Keratinocyte (primary cell): ENCODE data around the gene MAN2A2. TPM values are rescaled to one million over a fixed set of nuclear protein-coding genes. Genes with fewer than 3 reads are reported as not detected.

Source experiments
- DNase-seq: peaks from one replicate; pipeline ENCODE4 v3.0.0-alpha.2; 2011; ENCODE audit warnings: low read depth, missing footprints, low spot score
- FAIRE-seq: peaks from 2 replicates; lab custom pipeline; 2011; peaks lifted over from hg19 to GRCh38; lab: Jason Lieb, UNC
- H2AFZ ChIP-seq: 2 replicates; pipeline ENCODE4 v1.6.0; 2012; ENCODE audit warnings: low read length, control low read depth, inconsistent platforms; ENCODE audit not compliant: control insufficient read depth
- H3K27ac ChIP-seq: 2 replicates; pipeline ENCODE4 v1.5.1; 2011; ENCODE audit warnings: low read length; ENCODE audit not compliant: control insufficient read depth, insufficient read depth
- H3K27me3 ChIP-seq: 3 replicates; pipeline ENCODE4 v1.6.0; 2011; ENCODE audit warnings: low read length; ENCODE audit not compliant: control insufficient read depth, insufficient read depth; ENCODE audit errors: extremely low read depth
- H3K36me3 ChIP-seq, 2 experiments: 2 replicates in 1 of 2; 3 replicates in 1 of 2; pipeline ENCODE4 v1.5.1; 2011; ENCODE audit warnings: low read length in 2 of 2, mild to moderate bottlenecking in 1 of 2; ENCODE audit not compliant: control insufficient read depth in 2 of 2, insufficient read depth in 2 of 2; ENCODE audit errors: extremely low read depth in 1 of 2
- H3K4me1 ChIP-seq: 3 replicates; pipeline ENCODE4 v1.5.1; 2011; ENCODE audit warnings: low read length; ENCODE audit not compliant: control insufficient read depth, insufficient read depth; ENCODE audit errors: extremely low read depth
- H3K4me2 ChIP-seq: 3 replicates; pipeline ENCODE4 v1.6.0; 2011; ENCODE audit warnings: low read depth, low read length; ENCODE audit not compliant: control insufficient read depth, insufficient read depth; ENCODE audit errors: extremely low read depth
- H3K4me3 ChIP-seq, 3 experiments: fragments of 200-600 bp in 1 of 3; sonication (generic) in 1 of 3; 2 replicates in 2 of 3; 3 replicates in 1 of 3; pipeline ENCODE4 v1.5.1; 2011 to 2016; ENCODE audit warnings: low read length in 3 of 3, mild to moderate bottlenecking in 3 of 3, control low read depth in 2 of 3, inconsistent platforms in 1 of 3, low read depth in 1 of 3, mixed read lengths in 1 of 3, mixed run types in 1 of 3, moderate library complexity in 1 of 3; ENCODE audit not compliant: control insufficient read depth in 2 of 3, insufficient read depth in 2 of 3; ENCODE audit errors: extremely low read depth in 1 of 3
- H3K79me2 ChIP-seq: 2 replicates; pipeline ENCODE4 v1.6.0; 2012; ENCODE audit warnings: low read length; ENCODE audit not compliant: control insufficient read depth, insufficient read depth
- H3K9ac ChIP-seq: 3 replicates; pipeline ENCODE4 v1.6.0; 2011; ENCODE audit warnings: low read length; ENCODE audit not compliant: control insufficient read depth, insufficient read depth; ENCODE audit errors: extremely low read depth
- H3K9me1 ChIP-seq: 3 replicates; pipeline ENCODE4 v1.6.0; 2011; ENCODE audit warnings: low read length; ENCODE audit not compliant: control insufficient read depth, insufficient read depth; ENCODE audit errors: extremely low read depth
- H3K9me3 ChIP-seq: 2 replicates; pipeline ENCODE4 v1.5.1; 2012; ENCODE audit warnings: low read depth, low read length; ENCODE audit not compliant: control insufficient read depth
- H4K20me1 ChIP-seq: 3 replicates; pipeline ENCODE4 v1.6.0; 2011; ENCODE audit warnings: low read length; ENCODE audit not compliant: control insufficient read depth, insufficient read depth; ENCODE audit errors: extremely low read depth
- EZH2 ChIP-seq: IDR thresholded peaks from one replicate; pipeline ENCODE4 v1.6.1; 2012; ENCODE audit warnings: inconsistent platforms, mild to moderate bottlenecking, low read length, moderate library complexity
- dilution Hi-C: fragments of 300-500 bp; cut with MboI; formaldehyde crosslinking; loops from one replicate; pipeline ENCODE4 v1.7.0; 2020; ENCODE audit warnings: low sequenced_read_pairs; ENCODE audit not compliant: extremely low pct_ligation_motif_present
- polyA plus RNA-seq, 5 experiments: library from polyadenylated mRNA; depleted of rRNA in 3 of 5; stranded (reverse) in 3 of 5; stranded (forward) in 1 of 5; unstranded in 1 of 5; fragments of >200 nt; gene quantifications; 1 replicate in 1 of 5; 2 replicates in 3 of 5; 3 replicates in 1 of 5; pipeline versions ENCODE4 v1.2.1 to v1.2.3, GENCODE V29; 2011 to 2012; ENCODE audit warnings: missing spikeins in 2 of 5, low read depth in 1 of 5, low replicate concordance in 1 of 5
- TF ChIP-seq, protein P1 (sequence below), 3 experiments: IDR thresholded peaks in 1 of 3; conservative IDR thresholded peaks in 1 of 3; optimal IDR thresholded peaks in 1 of 3; 2 replicates in 2 of 3; 3 replicates in 1 of 3; pipeline versions ENCODE3 to v1.5.1; 2011; ENCODE audit warnings: low read length in 3 of 3, mild to moderate bottlenecking in 3 of 3, moderate library complexity in 2 of 3, control low read depth in 1 of 3, inconsistent platforms in 1 of 3; ENCODE audit not compliant: insufficient read depth in 2 of 3; ENCODE audit errors: extremely low read depth in 1 of 3

Gene MAN2A2
- polyA plus RNA-seq, 1 donor (not counting 4 experiments of a cell fraction or from before 2014, with no cell fraction given): 6.6 TPM

DNA sequence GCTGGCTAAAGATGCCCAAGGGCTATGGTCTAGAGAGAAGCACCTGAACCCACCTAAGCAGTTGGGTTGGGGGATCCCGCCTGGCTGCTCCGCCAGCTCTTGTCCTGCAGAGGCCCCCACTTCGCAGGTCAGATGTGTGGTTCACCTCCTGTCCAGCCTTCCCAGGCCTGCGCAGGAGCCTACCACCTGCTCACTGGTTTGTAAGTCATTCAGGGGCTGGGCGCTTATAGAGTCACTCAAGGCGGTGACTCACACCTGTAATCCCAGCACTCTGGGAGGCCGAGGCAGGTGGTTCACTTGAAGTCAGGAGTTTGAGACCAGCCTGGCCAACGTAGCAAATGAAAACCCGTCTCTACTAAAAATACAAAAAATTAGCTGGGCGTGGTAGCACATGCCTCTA is 38.6 kb upstream of the MAN2A2 start:
- Histone ChIP-seq H3K27me3 (no peaks in the 10 kb centered on the region), H3K9ac (no peak overlapping the region), H3K4me2 (no peak overlapping the region), H3K27ac (no peak overlapping the region), H3K4me1 (peaks cover 34% of the 10 kb centered on the region), H3K79me2 (no peaks in the 10 kb centered on the region), H2AFZ (no peak overlapping the region), H3K9me1 (peaks cover 5% of the 10 kb centered on the region), H3K9me3 (no peaks in the 10 kb centered on the region), H3K36me3 (no peaks in the 10 kb centered on the region), H3K4me3 (no peak overlapping the region), H4K20me1 (no peaks in the 10 kb centered on the region)
- TF ChIP-seq EZH2: no peak
- TF ChIP-seq, protein P1, sequence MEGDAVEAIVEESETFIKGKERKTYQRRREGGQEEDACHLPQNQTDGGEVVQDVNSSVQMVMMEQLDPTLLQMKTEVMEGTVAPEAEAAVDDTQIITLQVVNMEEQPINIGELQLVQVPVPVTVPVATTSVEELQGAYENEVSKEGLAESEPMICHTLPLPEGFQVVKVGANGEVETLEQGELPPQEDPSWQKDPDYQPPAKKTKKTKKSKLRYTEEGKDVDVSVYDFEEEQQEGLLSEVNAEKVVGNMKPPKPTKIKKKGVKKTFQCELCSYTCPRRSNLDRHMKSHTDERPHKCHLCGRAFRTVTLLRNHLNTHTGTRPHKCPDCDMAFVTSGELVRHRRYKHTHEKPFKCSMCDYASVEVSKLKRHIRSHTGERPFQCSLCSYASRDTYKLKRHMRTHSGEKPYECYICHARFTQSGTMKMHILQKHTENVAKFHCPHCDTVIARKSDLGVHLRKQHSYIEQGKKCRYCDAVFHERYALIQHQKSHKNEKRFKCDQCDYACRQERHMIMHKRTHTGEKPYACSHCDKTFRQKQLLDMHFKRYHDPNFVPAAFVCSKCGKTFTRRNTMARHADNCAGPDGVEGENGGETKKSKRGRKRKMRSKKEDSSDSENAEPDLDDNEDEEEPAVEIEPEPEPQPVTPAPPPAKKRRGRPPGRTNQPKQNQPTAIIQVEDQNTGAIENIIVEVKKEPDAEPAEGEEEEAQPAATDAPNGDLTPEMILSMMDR (optimal IDR thresholded peaks at IDR 0.05 in 1 of 3, IDR thresholded peaks at IDR 0.05 in 1 of 3, conservative IDR thresholded peaks at IDR 0.05 in 1 of 3; ENCODE audit: extremely low read depth in 1 of 3, insufficient read depth in 2 of 3, low read length in 3 of 3): no peak
- FAIRE-seq: no peak
- no peak for DNase-seq
- dilution Hi-C loops: no loop called here

GRCh38 chr15:90865702-90866101 is 37.4 kb upstream of the MAN2A2 start:
- peaks cover 4% of the 10 kb centered on the region for H3K79me2 ChIP-seq
- H3K9me3 ChIP-seq: no peaks in the 10 kb centered on the region
- FAIRE-seq (no peak), DNase-seq (no peak)
- H3K27me3 ChIP-seq: no peaks in the 10 kb centered on the region
- no peak overlapping the region for H2AFZ ChIP-seq
- dilution Hi-C loops: no loop called here
- no peak overlapping the region for H3K9ac ChIP-seq
- peaks cover 5% of the 10 kb centered on the region for H3K9me1 ChIP-seq
- no peak overlapping the region for H3K4me3 ChIP-seq
- no peak overlapping the region for H3K4me2 ChIP-seq
- no peaks in the 10 kb centered on the region for H3K36me3 ChIP-seq
- no peak overlapping the region for H3K27ac ChIP-seq
- TF ChIP-seq EZH2: no peak
- TF ChIP-seq, protein P1 (optimal IDR thresholded peaks at IDR 0.05 in 1 of 3, IDR thresholded peaks at IDR 0.05 in 1 of 3, conservative IDR thresholded peaks at IDR 0.05 in 1 of 3; ENCODE audit: extremely low read depth in 1 of 3, insufficient read depth in 2 of 3, low read length in 3 of 3): no peak
- H3K4me1 ChIP-seq: peaks cover 46% of the 10 kb centered on the region
- no peaks in the 10 kb centered on the region for H4K20me1 ChIP-seq
